ENCODE results near the gene KLK5.
"Not testable (repeated sequence)": the region's sequence is repeated elsewhere in the genome, so short reads cannot be mapped to it uniquely, and the experiment has no call there.

KLK5 gene

GRCh38 chr19:50921426-50922316, 31.2 kb downstream of the KLK5 start:
- no peak for DNase-seq

- no peak for DNase-seq
Measured at GRCh38 chr19:50916069-50916468, 36.8 kb downstream of the KLK5 start.

GRCh38 chr19:50912727-50913716, 39.8 kb downstream of the KLK5 start:
- no peak for DNase-seq

GRCh38 chr19:50912102-50912599, 40.7 kb downstream of the KLK5 start:
- no peak for DNase-seq

GRCh38 chr19:50911206-50912101, 41.4 kb downstream of the KLK5 start, which contains the start of gene KLK4:
Gene KLK4, minus strand, starts transcription at chr19:50911395. Its CDS starts 657 bp downstream, at chr19:50910738.
- DNase-seq, result no peak

GRCh38 chr19:50910722-50911121, 42.1 kb downstream of the KLK5 start:
- no peak for DNase-seq

- DNase-seq, result peak; percentile 66
Measured at GRCh38 chr19:50909240-50910070, 43.4 kb downstream of the KLK5 start.

GRCh38 chr19:50908336-50908735, 44.5 kb downstream of the KLK5 start:
- no peak for DNase-seq

- no peak for DNase-seq
Measured at GRCh38 chr19:50906217-50906616, 46.6 kb downstream of the KLK5 start.

GRCh38 chr19:50902640-50903039, 50.2 kb downstream of the KLK5 start:
- no peak for DNase-seq

GRCh38 chr19:50899569-50899968, 53.3 kb downstream of the KLK5 start:
- no peak for DNase-seq

- no peak for DNase-seq
Measured at GRCh38 chr19:50898018-50898417, 54.8 kb downstream of the KLK5 start.

- DNase-seq, result no peak
Measured at GRCh38 chr19:50897612-50898011, 55.2 kb downstream of the KLK5 start.

- DNase-seq, result no peak
Measured at GRCh38 chr19:50897191-50897607, 55.6 kb downstream of the KLK5 start.

GRCh38 chr19:50896591-50897190, 56.1 kb downstream of the KLK5 start:
- no peak for DNase-seq

- DNase-seq, result not testable (repeated sequence)
Measured at GRCh38 chr19:50896089-50896590, 56.7 kb downstream of the KLK5 start.

- no peak for DNase-seq
Measured at GRCh38 chr19:50894478-50895356, 58.1 kb downstream of the KLK5 start.

All from NCI-H2227 treated with DMSO at 0.1 percent for 48 hours (cell line).